NCI-H526 (cell line): ENCODE data around the gene MAGI2.

Experiments used
- DNase-seq, 2 experiments: peaks; one replicate each; lab custom pipeline; 2025; lab: John Stamatoyannopoulos, UW

The MAGI2 gene

GRCh38 chr7:79245623-79246249 lies 207.7 kb downstream of the MAGI2 start:
- DNase-seq: peak in 1 of 2 experiments; percentile 4

- no peak for DNase-seq
Observed at GRCh38 chr7:79244482-79244881, 209.0 kb downstream of the MAGI2 start.

GRCh38 chr7:79241288-79242060 lies 212.0 kb downstream of the MAGI2 start:
- no peak for DNase-seq

- no peak for DNase-seq
Observed at GRCh38 chr7:79240413-79240812, 213.1 kb downstream of the MAGI2 start.

GRCh38 chr7:79236352-79237028 lies 217.0 kb downstream of the MAGI2 start:
- no peak for DNase-seq

- peak; percentile 29 to 43 for DNase-seq
Observed at GRCh38 chr7:79227044-79227443, 226.4 kb downstream of the MAGI2 start.

- DNase-seq: no peak
Observed at GRCh38 chr7:79221211-79221610, 232.3 kb downstream of the MAGI2 start.

- DNase-seq: no peak
Observed at GRCh38 chr7:79217976-79218626, 235.4 kb downstream of the MAGI2 start.

- no peak for DNase-seq
Observed at GRCh38 chr7:79217468-79217867, 236.0 kb downstream of the MAGI2 start.

GRCh38 chr7:79216236-79216635 lies 237.2 kb downstream of the MAGI2 start:
- DNase-seq: no peak

GRCh38 chr7:79212334-79212733 lies 241.1 kb downstream of the MAGI2 start:
- DNase-seq: no peak

- no peak for DNase-seq
Observed at GRCh38 chr7:79211724-79212123, 241.7 kb downstream of the MAGI2 start.

- no peak for DNase-seq
Observed at GRCh38 chr7:79199961-79200360, 253.5 kb downstream of the MAGI2 start.

- DNase-seq: no peak
Observed at GRCh38 chr7:79199266-79199665, 254.2 kb downstream of the MAGI2 start.

- DNase-seq: peak; percentile 4 to 19
Observed at GRCh38 chr7:79185605-79186004, 267.9 kb downstream of the MAGI2 start.

- no peak for DNase-seq
Observed at GRCh38 chr7:79182283-79182682, 271.2 kb downstream of the MAGI2 start.

- DNase-seq: no peak
Observed at GRCh38 chr7:79180533-79180932, 272.9 kb downstream of the MAGI2 start.

- DNase-seq: peak; percentile 57 to 79
Observed at GRCh38 chr7:79176859-79177477, 276.5 kb downstream of the MAGI2 start.

- DNase-seq: no peak
Observed at GRCh38 chr7:79175374-79175773, 278.1 kb downstream of the MAGI2 start.

GRCh38 chr7:79165225-79165624 lies 288.2 kb downstream of the MAGI2 start:
- no peak for DNase-seq

GRCh38 chr7:79159040-79159664 lies 294.3 kb downstream of the MAGI2 start:
- no peak for DNase-seq

GRCh38 chr7:79157281-79157680 lies 296.2 kb downstream of the MAGI2 start:
- DNase-seq: no peak
